Sigmoid colon (tissue), 4 donors: ENCODE measurements around the gene APOBEC3F.
"Not testable (repeated sequence)": the region's sequence is repeated elsewhere in the genome, so short reads cannot be mapped to it uniquely, and the experiment has no call there.

Experiments
- CTCF ChIP-seq, 4 experiments: fragments of 450-650 bp in 3 of 4; fragments of 200-600 bp in 1 of 4; IDR thresholded peaks; one replicate each; pipeline ENCODE4 v1.5.1; 2016 to 2019; ENCODE audit warnings: antibody characterized with exemption in 4 of 4, mild to moderate bottlenecking in 3 of 4, moderate library complexity in 2 of 4
- EP300 ChIP-seq, 4 donors: sonication (generic); formaldehyde crosslinking; IDR thresholded peaks; one replicate each; pipeline ENCODE4 v1.6.1; 2017; ENCODE audit warnings: antibody characterized with exemption in 4 of 4
- POLR2A ChIP-seq, 2 donors: fragments of 450-650 bp; IDR thresholded peaks; one replicate each; pipeline ENCODE4 v1.6.1; 2016; ENCODE audit warnings: antibody characterized with exemption in 2 of 2, mild to moderate bottlenecking in 2 of 2, moderate library complexity in 2 of 2
- POLR2AphosphoS5 ChIP-seq, 4 donors: sonication (generic); formaldehyde crosslinking; IDR thresholded peaks; one replicate each; pipeline ENCODE4 v1.6.1; 2017; ENCODE audit warnings: antibody characterized with exemption in 4 of 4

- TF ChIP-seq EP300, CTCF, POLR2A, POLR2AphosphoS5 (IDR thresholded peaks at IDR 0.05): not testable (repeated sequence)
Measured at GRCh38 chr22:39077912-39078311, 37.2 kb downstream of the APOBEC3F start.
